Natural killer cell treated with Interleukin-12 subunit alpha and Interleukin-12 subunit beta and Interleukin-15 and Interleukin-18, amount 100 ng/mL, for 72 hours (primary cell): Measurements from ENCODE around the gene ARHGEF6. TPM values are rescaled to one million over a fixed set of nuclear protein-coding genes. Genes with fewer than 3 reads are reported as not detected.
A peak's percentile ranks its signal among the peaks of the same experiment; 100 is the strongest.
"Not testable (repeated sequence)": the region's sequence is repeated elsewhere in the genome, so short reads cannot be mapped to it uniquely, and the experiment has no call there.

Experiments
- ATAC-seq, 2 donors: fragments of 150-1000 bp; cut with Tn5 transposase in 1 of 2; sonication (Bioruptor Pico), chemical (Tn5 transposase) in 1 of 2; 2 replicates each; pipeline ENCODE4 v1.10.0; 2021
- DNase-seq: peaks from one replicate; pipeline ENCODE4 v3.0.0; 2022; ENCODE audit warnings: low spot score
- H3K27ac Mint-ChIP-seq, 2 donors: 1 replicate in 1 of 2; 2 replicates in 1 of 2; pipeline ENCODE4 v1.8.0; 2022; ENCODE audit warnings: mixed read lengths in 2 of 2, mild to moderate bottlenecking in 1 of 2, moderate library complexity in 1 of 2
- H3K27me3 Mint-ChIP-seq, 2 donors: 1 replicate in 1 of 2; 2 replicates in 1 of 2; pipeline ENCODE4 v1.8.0; 2022; ENCODE audit warnings: mixed read lengths in 2 of 2
- H3K36me3 Mint-ChIP-seq: one replicate; pipeline ENCODE4 v1.8.0; 2022; ENCODE audit warnings: mixed read lengths
- H3K4me1 Mint-ChIP-seq, 2 donors: 1 replicate in 1 of 2; 2 replicates in 1 of 2; pipeline ENCODE4 v1.8.0; 2022; ENCODE audit warnings: low read depth in 2 of 2, mixed read lengths in 2 of 2, mild to moderate bottlenecking in 1 of 2
- H3K4me3 Mint-ChIP-seq: one replicate; pipeline ENCODE4 v1.8.0; 2022; ENCODE audit warnings: mixed read lengths
- H3K9me3 Mint-ChIP-seq: 2 replicates; pipeline ENCODE4 v1.8.0; 2022; ENCODE audit warnings: mixed read lengths
- total RNA-seq, 2 donors: library from RNA; stranded (reverse); gene quantifications; one replicate each; pipeline ENCODE4 v1.2.3, GENCODE V29; 2022

Gene ARHGEF6
- total RNA-seq, 2 donors from 2014 or later, result 45.8 to 50.2 TPM

DNA sequence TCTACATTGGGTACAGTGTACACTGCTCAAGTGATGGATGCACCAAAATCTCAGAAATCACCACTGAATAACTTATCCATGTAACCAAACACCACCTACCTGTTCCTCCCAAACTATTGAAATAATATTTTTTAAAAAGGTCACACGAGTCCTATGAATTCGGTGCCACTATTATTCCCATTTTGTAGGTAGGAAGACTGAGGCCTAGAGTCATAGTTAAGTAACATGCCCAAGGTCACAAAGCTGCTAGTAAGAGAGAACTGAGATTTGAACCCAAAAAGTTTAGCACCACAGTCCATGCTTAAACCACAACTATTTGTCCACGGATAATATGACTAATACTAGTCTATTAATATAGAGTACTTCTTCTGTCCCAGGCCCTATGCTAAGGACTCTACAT lies 2.7 kb downstream of the ARHGEF6 start:
- Mint-ChIP-seq H3K36me3 (peaks cover 15% of the 10 kb centered on the region), H3K27me3 (peaks cover 0 to 3% of the 10 kb centered on the region in 2 donors), H3K9me3 (no peaks in the 10 kb centered on the region), H3K27ac (peak overlapping the region; percentile 88 to 94), H3K4me3 (peak overlapping the region; percentile 94), H3K4me1 (peaks cover 30 to 68% of the 10 kb centered on the region in 2 donors)
- DNase-seq (no peak), ATAC-seq (no peak)

DNA sequence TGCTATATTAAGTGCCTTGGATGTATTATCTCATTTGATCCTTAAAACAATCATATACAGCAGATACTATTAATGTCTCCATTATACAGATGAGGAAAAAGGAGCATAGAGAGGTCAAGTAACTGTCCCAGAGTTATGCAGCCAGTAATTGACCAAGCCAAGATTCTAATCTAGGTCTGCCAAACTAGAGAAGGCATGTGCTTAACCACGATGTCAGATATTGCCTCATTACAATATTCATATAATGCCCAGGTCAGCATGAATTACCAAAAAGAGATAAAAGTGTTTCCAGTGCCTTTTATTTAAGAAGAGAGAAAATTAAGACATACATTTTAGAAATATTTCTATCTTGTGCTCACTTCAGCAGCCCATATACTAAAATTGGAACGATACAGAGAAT lies 7.1 kb downstream of the ARHGEF6 start:
- Mint-ChIP-seq H3K4me3 (no peak overlapping the region), H3K36me3 (peaks cover 21% of the 10 kb centered on the region), H3K4me1 (peaks cover 27 to 61% of the 10 kb centered on the region in 2 donors), H3K27me3 (no peaks in the 10 kb centered on the region), H3K27ac (no peak overlapping the region), H3K9me3 (no peaks in the 10 kb centered on the region)
- DNase-seq (no peak), ATAC-seq (no peak)

GRCh38 chrX:136771869-136772268 lies 8.9 kb downstream of the ARHGEF6 start:
- not testable (repeated sequence) for H3K27ac Mint-ChIP-seq, ATAC-seq, H3K27me3 Mint-ChIP-seq, DNase-seq, H3K4me3 Mint-ChIP-seq, H3K9me3 Mint-ChIP-seq
- H3K36me3 Mint-ChIP-seq, result peaks cover 21% of the 10 kb centered on the region
- H3K4me1 Mint-ChIP-seq, result peaks cover 31 to 52% of the 10 kb centered on the region in 2 donors

GRCh38 chrX:136768469-136769084 lies 12.2 kb downstream of the ARHGEF6 start:
- ATAC-seq (peak; percentile 60 to 79), DNase-seq (no peak)
- H3K4me1 Mint-ChIP-seq, result peaks cover 11 to 26% of the 10 kb centered on the region in 2 donors

DNA sequence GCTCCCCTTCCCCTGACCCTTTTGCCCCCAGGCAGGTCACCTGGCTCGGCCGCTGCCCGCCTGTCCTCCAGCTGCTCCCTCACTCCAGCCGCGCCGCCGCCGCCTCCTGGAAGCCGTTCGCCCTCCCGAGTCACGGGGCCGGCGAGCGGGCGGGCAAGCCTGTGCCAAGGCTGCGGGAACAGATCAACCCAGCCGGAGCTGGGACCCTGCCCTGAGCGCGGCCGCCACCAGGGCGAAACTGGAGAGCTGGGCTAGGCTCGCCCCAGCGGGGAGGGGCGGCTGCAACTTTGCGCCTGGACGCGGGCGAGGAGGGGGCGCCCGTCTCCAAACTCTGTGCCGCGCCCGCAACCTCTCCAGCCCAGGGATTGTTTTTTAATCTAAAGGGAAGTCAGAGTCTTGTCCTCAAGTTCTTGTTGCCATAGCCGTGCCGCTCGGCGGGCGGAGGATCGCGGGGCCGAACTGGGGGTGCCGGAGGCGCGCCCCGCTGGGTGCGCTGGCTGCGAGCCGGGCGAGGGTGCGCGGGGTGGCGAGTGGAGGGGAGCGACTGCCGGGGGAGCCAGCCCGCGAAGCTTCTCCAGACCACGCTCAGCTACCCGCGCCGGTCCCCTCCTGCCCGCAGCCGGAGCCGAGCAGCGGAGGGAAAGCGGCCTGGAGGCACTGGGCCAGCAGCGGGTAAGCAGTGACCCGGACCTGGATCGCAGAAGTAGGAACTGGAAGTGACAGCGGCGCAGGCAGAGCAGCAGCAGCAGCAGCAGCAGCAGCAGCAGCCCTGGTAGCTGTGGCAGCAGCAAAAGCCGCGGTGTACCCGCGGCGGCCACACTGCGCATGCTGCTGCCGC lies 13.4 kb downstream of the ARHGEF6 start:
- ATAC-seq, result peak; percentile 85
- H3K4me3 Mint-ChIP-seq, result peak overlapping the region; percentile 85

More at GRCh38 chrX:136768469-136769084, 12.2 kb downstream of the ARHGEF6 start:
- peak overlapping the region; percentile 85 for H3K4me3 Mint-ChIP-seq
- H3K27me3 Mint-ChIP-seq, result no peaks in the 10 kb centered on the region
- H3K36me3 Mint-ChIP-seq, result peaks cover 9% of the 10 kb centered on the region
- H3K9me3 Mint-ChIP-seq, result no peaks in the 10 kb centered on the region
- H3K27ac Mint-ChIP-seq, result peak overlapping the region; percentile 75 to 80

GRCh38 chrX:136766785-136767103 lies 14.0 kb downstream of the ARHGEF6 start:
- ATAC-seq (no peak), DNase-seq (no peak)
- Mint-ChIP-seq H3K27ac (no peak overlapping the region), H3K4me1 (peaks cover 16 to 29% of the 10 kb centered on the region in 2 donors), H3K36me3 (peaks cover 1% of the 10 kb centered on the region), H3K27me3 (no peaks in the 10 kb centered on the region), H3K4me3 (no peak overlapping the region), H3K9me3 (no peaks in the 10 kb centered on the region)

More for the DNA sequence above, 13.4 kb downstream of the ARHGEF6 start:
- Mint-ChIP-seq H3K27me3 (no peaks in the 10 kb centered on the region), H3K36me3 (peaks cover 6% of the 10 kb centered on the region), H3K9me3 (no peaks in the 10 kb centered on the region), H3K4me1 (peaks cover 16 to 29% of the 10 kb centered on the region in 2 donors), H3K27ac (peak overlapping the region; percentile 75 to 80)
- no peak for DNase-seq

GRCh38 chrX:136765821-136766356 lies 14.8 kb downstream of the ARHGEF6 start:
- peak overlapping the region in 1 of 2 donors; percentile 39 for H3K27ac Mint-ChIP-seq
- H3K9me3 Mint-ChIP-seq, result no peaks in the 10 kb centered on the region
- no peaks in the 10 kb centered on the region for H3K27me3 Mint-ChIP-seq
- DNase-seq, result no peak
- no peaks in the 10 kb centered on the region for H3K36me3 Mint-ChIP-seq
- no peak for ATAC-seq
- peak overlapping the region; percentile 27 for H3K4me3 Mint-ChIP-seq
- H3K4me1 Mint-ChIP-seq, result peaks cover 16 to 29% of the 10 kb centered on the region in 2 donors

DNA sequence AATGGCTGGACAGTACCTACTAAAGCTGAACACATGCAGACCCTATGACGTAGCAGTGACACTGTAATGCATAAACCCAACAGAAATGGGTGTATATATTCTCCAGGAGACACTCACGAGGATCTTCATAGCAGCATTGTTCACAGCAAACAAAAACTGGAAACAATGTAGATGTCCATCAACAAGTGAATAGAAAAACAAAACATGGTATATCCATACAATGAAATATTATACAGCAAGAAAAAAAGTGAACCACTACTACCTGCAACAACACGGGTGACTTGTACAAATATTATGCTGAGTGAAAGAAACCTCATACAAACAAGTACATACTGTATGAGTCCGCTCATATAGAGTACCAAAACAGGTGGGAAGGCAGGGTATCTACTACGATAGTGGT lies 16.5 kb downstream of the ARHGEF6 start:
- DNase-seq (no peak), ATAC-seq (no peak)
- Mint-ChIP-seq H3K4me1 (peaks cover 21 to 25% of the 10 kb centered on the region in 2 donors), H3K4me3 (no peak overlapping the region), H3K27me3 (no peaks in the 10 kb centered on the region), H3K27ac (no peak overlapping the region), H3K9me3 (no peaks in the 10 kb centered on the region), H3K36me3 (no peaks in the 10 kb centered on the region)

DNA sequence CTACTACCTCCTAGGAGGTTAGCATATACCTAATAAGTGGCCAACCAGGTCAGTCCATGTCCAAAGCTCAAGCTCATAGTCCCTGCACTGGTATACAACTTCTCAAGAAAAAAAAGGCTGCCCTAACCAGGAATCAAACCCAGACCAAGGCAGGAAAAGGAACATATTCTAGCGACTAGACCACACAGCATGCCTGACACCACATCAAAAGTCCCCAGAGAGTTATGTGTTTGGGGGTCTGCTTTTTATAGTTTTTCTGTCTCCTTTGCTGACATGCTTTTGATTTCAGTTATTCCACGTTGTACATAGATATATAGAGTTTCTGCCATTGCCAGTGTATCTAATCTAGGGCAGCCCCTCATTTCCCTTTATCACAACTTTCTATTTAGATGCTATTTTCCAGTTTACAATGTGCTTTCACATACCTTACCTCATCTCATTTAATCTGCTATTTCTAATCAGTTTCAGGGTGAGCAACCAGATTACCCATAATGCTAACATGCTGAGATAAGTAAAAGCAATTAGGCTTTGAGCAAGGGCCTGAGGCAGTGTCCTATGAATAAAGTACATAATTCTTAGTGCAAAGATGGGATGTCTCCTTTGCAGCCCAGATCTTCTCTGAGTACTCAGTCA lies 17.8 kb downstream of the ARHGEF6 start:
- Mint-ChIP-seq H3K36me3 (no peaks in the 10 kb centered on the region), H3K9me3 (no peaks in the 10 kb centered on the region), H3K27me3 (no peaks in the 10 kb centered on the region), H3K27ac (peak overlapping the region; percentile 55 to 69), H3K4me1 (peaks cover 15 to 16% of the 10 kb centered on the region in 2 donors), H3K4me3 (peak overlapping the region; percentile 15)
- DNase-seq, result no peak
- ATAC-seq, result no peak

DNA sequence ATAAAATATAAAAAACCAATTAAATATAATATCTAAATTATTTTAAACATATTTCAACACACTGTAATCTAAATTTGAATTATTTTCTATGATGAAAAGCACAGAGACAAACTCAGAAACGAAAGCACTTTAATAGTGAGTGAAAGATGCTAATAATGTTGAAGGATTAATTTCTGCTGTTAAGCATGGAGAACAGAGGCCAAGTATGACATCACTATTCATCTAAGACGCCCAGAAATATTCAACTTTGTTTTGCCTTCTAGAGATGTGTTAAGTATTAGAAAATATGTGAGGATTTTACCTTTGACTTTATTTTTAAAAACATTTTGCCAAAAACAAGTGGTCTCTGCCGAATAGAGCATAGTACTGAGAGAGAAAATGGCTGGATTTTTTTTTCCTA lies 19.3 kb downstream of the ARHGEF6 start:
- no peak for ATAC-seq
- DNase-seq, result no peak
- no peak overlapping the region for H3K27ac Mint-ChIP-seq
- H3K27me3 Mint-ChIP-seq, result no peaks in the 10 kb centered on the region
- H3K4me3 Mint-ChIP-seq, result no peak overlapping the region
- peaks cover 15 to 19% of the 10 kb centered on the region in 2 donors for H3K4me1 Mint-ChIP-seq
- no peaks in the 10 kb centered on the region for H3K36me3 Mint-ChIP-seq
- no peaks in the 10 kb centered on the region for H3K9me3 Mint-ChIP-seq

DNA sequence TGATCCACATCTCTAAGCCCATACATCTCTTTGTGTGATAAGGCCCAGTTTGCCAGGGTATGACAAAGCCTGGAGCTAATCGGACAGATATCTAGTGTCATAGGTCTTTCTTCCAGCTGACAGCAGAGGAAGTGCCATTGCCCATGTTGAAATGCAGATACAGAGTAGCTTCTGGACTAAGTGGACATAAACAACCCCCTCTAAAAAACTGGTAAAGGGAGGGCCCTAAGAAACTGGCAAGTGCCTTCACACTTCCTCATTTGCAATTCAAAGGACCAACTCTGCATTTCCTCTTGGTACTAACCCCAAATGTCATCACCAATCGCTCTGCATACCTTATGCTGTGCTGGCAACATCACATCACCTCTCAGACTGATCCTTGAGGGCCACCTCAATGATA lies 20.8 kb downstream of the ARHGEF6 start:
- Mint-ChIP-seq H3K27me3 (no peaks in the 10 kb centered on the region), H3K27ac (peak overlapping the region; percentile 59 to 64), H3K9me3 (no peaks in the 10 kb centered on the region), H3K4me3 (peak overlapping the region; percentile 30), H3K4me1 (peaks cover 19 to 28% of the 10 kb centered on the region in 2 donors), H3K36me3 (no peaks in the 10 kb centered on the region)
- ATAC-seq, result peak in 1 of 2 donors; percentile 44
- DNase-seq, result no peak

DNA sequence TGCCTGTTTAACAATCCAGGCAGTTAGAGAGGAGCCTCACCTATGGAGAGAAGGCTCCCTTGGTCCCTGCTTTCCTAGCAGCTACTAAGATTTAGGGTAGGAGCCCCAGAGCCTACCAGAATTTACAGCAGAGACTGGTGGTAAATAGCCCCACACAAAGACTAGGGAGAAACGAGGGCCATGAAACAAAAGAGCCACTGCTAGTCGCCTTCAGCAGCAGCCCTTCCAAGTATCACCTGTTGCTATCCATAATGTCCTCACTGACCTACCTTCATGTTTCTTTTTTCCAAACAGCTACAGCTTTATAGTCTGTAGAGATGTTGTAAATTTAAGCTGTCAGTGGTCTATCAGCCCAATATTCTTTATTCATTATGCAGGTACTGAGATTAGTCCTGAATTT lies 25.3 kb downstream of the ARHGEF6 start:
- H3K4me1 Mint-ChIP-seq, result peaks cover 27 to 35% of the 10 kb centered on the region in 2 donors
- no peak overlapping the region for H3K4me3 Mint-ChIP-seq
- peak overlapping the region; percentile 56 to 64 for H3K27ac Mint-ChIP-seq
- H3K9me3 Mint-ChIP-seq, result no peaks in the 10 kb centered on the region
- ATAC-seq (no peak), DNase-seq (no peak)
- peaks cover 0 to 2% of the 10 kb centered on the region in 2 donors for H3K27me3 Mint-ChIP-seq
- no peaks in the 10 kb centered on the region for H3K36me3 Mint-ChIP-seq

DNA sequence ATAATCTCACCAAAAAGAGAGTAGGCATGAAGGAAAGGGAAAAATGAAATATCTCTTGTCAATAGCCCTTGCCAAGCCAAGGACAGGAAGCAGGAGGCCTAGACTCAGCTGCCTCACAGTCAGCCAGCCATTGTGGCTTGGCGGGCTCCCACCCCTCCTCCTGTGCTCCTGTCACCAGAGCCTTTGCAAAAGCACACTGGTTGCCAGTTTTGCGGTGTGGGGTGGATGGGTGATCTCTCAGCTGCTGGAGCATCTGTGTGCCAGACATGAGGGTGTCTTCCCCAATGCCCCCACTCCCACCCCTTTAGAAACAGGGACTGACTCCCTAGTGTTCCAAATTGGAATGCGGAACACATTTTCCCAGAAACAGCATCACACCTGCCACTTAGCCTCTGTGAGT lies 26.1 kb downstream of the ARHGEF6 start:
- Mint-ChIP-seq H3K27me3 (peaks cover 0 to 2% of the 10 kb centered on the region in 2 donors), H3K9me3 (no peaks in the 10 kb centered on the region), H3K27ac (peak overlapping the region in 1 of 2 donors; percentile 66), H3K36me3 (no peaks in the 10 kb centered on the region), H3K4me1 (peaks cover 25 to 36% of the 10 kb centered on the region in 2 donors), H3K4me3 (peak overlapping the region; percentile 32)
- peak; percentile 74 to 78 for ATAC-seq
- DNase-seq, result no peak
